ENCODE data around the gene ADRA2B.
"Not testable (repeated sequence)": the region's sequence is repeated elsewhere in the genome, so short reads cannot be mapped to it uniquely, and the experiment has no call there.

ADRA2B gene

GRCh38 chr2:96116424-96116878, at the start of gene ADRA2B:
ADRA2B (minus strand) TSS chr2:96116571; CDS start chr2:96116149, 422 bp downstream.
- peak; percentile 67 for DNase-seq (ENCODE audit: low read depth)

- no peak for DNase-seq (ENCODE audit: low read depth)
Measured at GRCh38 chr2:96164459-96165184, 48.3 kb upstream of the ADRA2B start.

GRCh38 chr2:96163768-96164429, 47.5 kb upstream of the ADRA2B start:
- DNase-seq (ENCODE audit: low read depth) = no peak

GRCh38 chr2:96163415-96163767, 47.0 kb upstream of the ADRA2B start:
- DNase-seq (ENCODE audit: low read depth) = no peak

- DNase-seq (ENCODE audit: low read depth) = no peak
Measured at GRCh38 chr2:96161898-96162297, 45.5 kb upstream of the ADRA2B start.

- DNase-seq (ENCODE audit: low read depth) = not testable (repeated sequence)
Measured at GRCh38 chr2:96160366-96160765, 44.0 kb upstream of the ADRA2B start.

- DNase-seq (ENCODE audit: low read depth) = no peak
Measured at GRCh38 chr2:96159084-96159830, 42.9 kb upstream of the ADRA2B start.

- DNase-seq (ENCODE audit: low read depth) = no peak
Measured at GRCh38 chr2:96158554-96158940, 42.2 kb upstream of the ADRA2B start.

GRCh38 chr2:96157649-96158553, 41.5 kb upstream of the ADRA2B start:
- DNase-seq (ENCODE audit: low read depth) = peak; percentile 75

GRCh38 chr2:96156926-96157648, 40.7 kb upstream of the ADRA2B start:
- DNase-seq (ENCODE audit: low read depth) = no peak

- no peak for DNase-seq (ENCODE audit: low read depth)
Measured at GRCh38 chr2:96156011-96156820, 39.8 kb upstream of the ADRA2B start.

- no peak for DNase-seq (ENCODE audit: low read depth)
Measured at GRCh38 chr2:96154506-96155380, 38.4 kb upstream of the ADRA2B start.

- no peak for DNase-seq (ENCODE audit: low read depth)
Measured at GRCh38 chr2:96153991-96154431, 37.6 kb upstream of the ADRA2B start.

GRCh38 chr2:96153291-96153713, 36.9 kb upstream of the ADRA2B start:
- no peak for DNase-seq (ENCODE audit: low read depth)

- DNase-seq (ENCODE audit: low read depth) = no peak
Measured at GRCh38 chr2:96152304-96153161, 36.2 kb upstream of the ADRA2B start.

- DNase-seq (ENCODE audit: low read depth) = no peak
Measured at GRCh38 chr2:96151595-96152303, 35.4 kb upstream of the ADRA2B start.

GRCh38 chr2:96150791-96151594, 34.6 kb upstream of the ADRA2B start:
- no peak for DNase-seq (ENCODE audit: low read depth)
